Measurements from ENCODE around the gene BUD13. TPM values are rescaled to one million over a fixed set of nuclear protein-coding genes. Genes with fewer than 3 reads are reported as not detected.
"Not testable (repeated sequence)": the region's sequence is repeated elsewhere in the genome, so short reads cannot be mapped to it uniquely, and the experiment has no call there.

The BUD13 gene
- total RNA-seq, 1 donor from 2014 or later = 10.8 TPM

- no peak for DNase-seq
These were observed 19.5 kb upstream of the BUD13 start for GRCh38 chr11:116792144-116792868.

- DNase-seq = no peak
These were observed 19.0 kb upstream of the BUD13 start, which contains the start of gene APOA5 for GRCh38 chr11:116791813-116792143. APOA5 (minus strand) TSS chr11:116791879; CDS start chr11:116791860, 19 bp downstream.

GRCh38 chr11:116791002-116791812, 18.4 kb upstream of the BUD13 start:
- DNase-seq = peak; percentile 23

- no peak for DNase-seq
These were observed 17.6 kb upstream of the BUD13 start for GRCh38 chr11:116790167-116791001.

- DNase-seq = no peak
These were observed 16.2 kb upstream of the BUD13 start for GRCh38 chr11:116788975-116789374.

- DNase-seq = no peak
These were observed 15.7 kb upstream of the BUD13 start for GRCh38 chr11:116788534-116788933.

- peak; percentile 37 for DNase-seq
These were observed 15.1 kb upstream of the BUD13 start, which contains the start of gene ZPR1 for GRCh38 chr11:116787786-116788486. ZPR1 (minus strand) TSS chr11:116788023; CDS start chr11:116787990, 33 bp downstream.

GRCh38 chr11:116787436-116787785, 14.6 kb upstream of the BUD13 start:
- DNase-seq = no peak

- DNase-seq = no peak
These were observed 14.2 kb upstream of the BUD13 start for GRCh38 chr11:116786966-116787365.

- no peak for DNase-seq
These were observed 13.5 kb upstream of the BUD13 start for GRCh38 chr11:116786326-116786725.

GRCh38 chr11:116782728-116783127, 9.9 kb upstream of the BUD13 start:
- DNase-seq = no peak

- DNase-seq = no peak
These were observed 5.8 kb upstream of the BUD13 start for GRCh38 chr11:116778556-116778955.

- DNase-seq = no peak
These were observed 4.3 kb upstream of the BUD13 start for GRCh38 chr11:116777056-116777455.

GRCh38 chr11:116776522-116776984, 3.8 kb upstream of the BUD13 start:
- no peak for DNase-seq

GRCh38 chr11:116775975-116776374, 3.2 kb upstream of the BUD13 start:
- no peak for DNase-seq

GRCh38 chr11:116774661-116775060, 1.9 kb upstream of the BUD13 start:
- no peak for DNase-seq

GRCh38 chr11:116773203-116774097, 663 bp upstream of the BUD13 start:
- peak; percentile 51 for DNase-seq

GRCh38 chr11:116771935-116772334, 852 bp downstream of the BUD13 start:
- DNase-seq = no peak

- DNase-seq = no peak
These were observed 10.7 kb downstream of the BUD13 start for GRCh38 chr11:116762132-116762531.

GRCh38 chr11:116756044-116756443, 16.7 kb downstream of the BUD13 start:
- DNase-seq = not testable (repeated sequence)
